K562 (cell line): ENCODE results near the gene COL24A1. TPM values are rescaled to one million over a fixed set of nuclear protein-coding genes. Genes with fewer than 3 reads are reported as not detected.

Source experiments
- ATAC-seq: fragments of 200-7000 bp; cut with Tn5 transposase; 3 replicates; pipeline ENCODE4 v1.9.1; 2020; ENCODE audit warnings: moderate library complexity
- BruUV-seq: library from RNA; stranded (reverse); fragments of 400-500 nt; replicated peaks from 2 replicates; lab custom pipeline; 2021; lab: Mats Ljungman, UMichigan
- CTCF ChIA-PET: fragments of 300-600 bp; formaldehyde crosslinking; extraction: SDS; loops from one replicate; lab custom pipeline; 2021; ENCODE audit warnings: low intra/inter-chr PET ratio; lab: Yijun Ruan, JAX
- POLR2A ChIA-PET: fragments of 300-600, 350-650 bp; sonication (Branson Sonifier 250); formaldehyde crosslinking; extraction: SDS; loops from one replicate; lab custom pipeline; 2021; ENCODE audit warnings: antibody characterized with exemption, inconsistent platforms; lab: Yijun Ruan, JAX
- DNase-seq, 4 experiments: peaks; one replicate each; pipeline versions ENCODE4 v3.0.0 to v3.0.0-alpha.2; 2011 to 2018; ENCODE audit warnings: low spot score in 3 of 4, mixed read lengths in 3 of 4; ENCODE audit errors: extremely low read depth in 1 of 4
- FAIRE-seq: peaks from 2 replicates; lab custom pipeline; 2011; peaks lifted over from hg19 to GRCh38; lab: Jason Lieb, UNC
- H2AFZ ChIP-seq: 2 replicates; pipeline ENCODE4 v1.6.0; 2011; ENCODE audit warnings: low read depth, low read length, control low read depth, inconsistent platforms
- H3K27ac ChIP-seq: fragments of 200-600 bp; 3 replicates; pipeline ENCODE4 v1.8.0; 2011; ENCODE audit warnings: low read depth, mild to moderate bottlenecking, control low read depth, inconsistent platforms, low read length, moderate library complexity, mixed read lengths; ENCODE audit errors: extremely low read depth
- H3K27me3 ChIP-seq, 2 experiments: fragments of 300-600 bp in 1 of 2; 2 replicates in 1 of 2; 3 replicates in 1 of 2; pipeline versions ENCODE4 v1.6.0 to v1.8.0; 2011; ENCODE audit warnings: inconsistent platforms in 2 of 2, low read length in 2 of 2, mild to moderate bottlenecking in 1 of 2, mixed read lengths in 1 of 2, moderate library complexity in 1 of 2; ENCODE audit not compliant: control insufficient read depth in 2 of 2, insufficient read depth in 2 of 2
- H3K36me3 ChIP-seq: fragments of 300-600 bp; 3 replicates; pipeline ENCODE4 v1.8.0; 2011; ENCODE audit warnings: mild to moderate bottlenecking, low read length, inconsistent platforms; ENCODE audit not compliant: control insufficient read depth, insufficient read depth
- H3K4me1 ChIP-seq, 2 experiments: fragments of 200-600 bp in 1 of 2; replicated peaks in 1 of 2; 2 replicates in 1 of 2; 3 replicates in 1 of 2; pipeline versions ENCODE4 v1.5.1 to v1.8.0; 2011; ENCODE audit warnings: inconsistent platforms in 2 of 2, low read length in 2 of 2, mild to moderate bottlenecking in 1 of 2, mixed read lengths in 1 of 2, moderate library complexity in 1 of 2; ENCODE audit not compliant: control insufficient read depth in 2 of 2, insufficient read depth in 2 of 2
- H3K4me2 ChIP-seq: 2 replicates; pipeline ENCODE4 v1.6.1; 2011; ENCODE audit warnings: low read length, control low read depth, inconsistent platforms, mixed read lengths; ENCODE audit not compliant: insufficient read depth
- H3K4me3 ChIP-seq: fragments of 200-600 bp; sonication (generic), shearing (Covaris generic); 2 replicates; pipeline ENCODE4 v1.5.1; 2016; ENCODE audit warnings: control low read depth, inconsistent platforms
- H3K79me2 ChIP-seq: fragments of 200-600 bp; 3 replicates; pipeline ENCODE4 v1.8.0; 2011; ENCODE audit warnings: low read length, inconsistent platforms; ENCODE audit not compliant: control insufficient read depth, insufficient read depth
- H3K9ac ChIP-seq, 2 experiments: 2 replicates each; pipeline versions ENCODE4 v1.6.0 to v1.6.1; 2011; ENCODE audit warnings: low read depth in 2 of 2, low read length in 2 of 2, control low read depth in 1 of 2, inconsistent platforms in 1 of 2, mild to moderate bottlenecking in 1 of 2, mixed read lengths in 1 of 2; ENCODE audit not compliant: insufficient read depth in 1 of 2
- H3K9me1 ChIP-seq: one replicate; pipeline ENCODE4 v1.6.0; 2011; ENCODE audit warnings: inconsistent platforms, mild to moderate bottlenecking, low read length, moderate library complexity; ENCODE audit not compliant: control insufficient read depth, insufficient read depth
- H3K9me3 ChIP-seq: replicated peaks from 2 replicates; pipeline ENCODE4 v1.5.1; 2011; ENCODE audit warnings: low read depth, low read length, inconsistent platforms; ENCODE audit not compliant: control insufficient read depth, insufficient read depth
- H4K20me1 ChIP-seq: replicated peaks from 2 replicates; pipeline ENCODE4 v1.6.1; 2011; ENCODE audit warnings: low read length, inconsistent platforms, mixed read lengths; ENCODE audit not compliant: control insufficient read depth, insufficient read depth
- ETV6 ChIP-seq, 3 experiments: fragments of 150-350 bp in 1 of 3; sonication (generic) in 1 of 3; formaldehyde crosslinking in 1 of 3; IDR thresholded peaks; 2 replicates each; pipeline versions ENCODE4 v1.6.1 to v1.8.0; 2014 to 2022; ENCODE audit warnings: borderline replicate concordance in 2 of 3, low read depth in 2 of 3, antibody characterized with exemption in 1 of 3, low read length in 1 of 3, mild to moderate bottlenecking in 1 of 3, missing genetic modification reagents in 1 of 3
- FOXJ2 ChIP-seq: fragments of 200-800 bp; sonication (Bioruptor generic); IDR thresholded peaks from 2 replicates; pipeline ENCODE4 v1.6.1; 2016; ENCODE audit warnings: missing genetic modification characterization, missing compliant biosample characterization
- SLC30A9 ChIP-seq: fragments of 250-450 bp; sonication (Bioruptor Pico); IDR thresholded peaks from 2 replicates; pipeline ENCODE4 v1.8.0; 2022; ENCODE audit warnings: mild to moderate bottlenecking, moderate library complexity
- STAT5A ChIP-seq: IDR thresholded peaks from 2 replicates; pipeline ENCODE4 v1.6.1; 2012; ENCODE audit warnings: low read length, inconsistent platforms, borderline replicate concordance
- ZKSCAN3 ChIP-seq: fragments of 250-450 bp; sonication (Bioruptor Pico); IDR thresholded peaks from 2 replicates; pipeline ENCODE4 v1.4.0; 2020
- ZNF124 ChIP-seq: sonication (generic); formaldehyde crosslinking; IDR thresholded peaks from 2 replicates; pipeline ENCODE4 v1.8.1; 2022; ENCODE audit warnings: missing genetic modification reagents
- ZNF282 ChIP-seq: sonication (generic); formaldehyde crosslinking; IDR thresholded peaks from 2 replicates; pipeline ENCODE4 v1.8.1; 2023; ENCODE audit warnings: missing genetic modification reagents
- in situ Hi-C: fragments of 300-500 bp; cut with MboI; formaldehyde crosslinking; loops from 4 replicates; pipeline ENCODE4 v1.15.0; 2018; ENCODE audit warnings: inconsistent platforms, mixed read lengths
- intact Hi-C: fragments of 100-400 bp; cut with micrococcal nuclease; formaldehyde crosslinking; loops from 2 replicates; pipeline ENCODE4 v1.14.2; 2022
- polyA plus RNA-seq, 8 experiments: library from polyadenylated mRNA; depleted of rRNA in 4 of 8; stranded (reverse) in 5 of 8; unstranded in 3 of 8; fragments of >200 nt; fragmentation: Nextera tagmentation in 2 of 8; fragmentation: Illumina TruSeq in 1 of 8; extraction: Ambion mirVana in 2 of 8; extraction: Trizol in 1 of 8; gene quantifications; 2 replicates each; pipeline versions ENCODE4 v1.2.1 to v1.2.3, GENCODE V29; 2011 to 2014; ENCODE audit warnings: inconsistent platforms in 1 of 8, missing spikeins in 1 of 8
- total RNA-seq, 7 experiments: library from RNA; depleted of rRNA in 6 of 7; stranded (reverse); fragments of >200 nt in 6 of 7; fragmentation: Illumina TruSeq in 2 of 7; extraction: Trizol in 2 of 7; gene quantifications; 2 replicates each; pipeline versions ENCODE4 v1.2.1 to v1.2.3, GENCODE V29; 2011 to 2021; ENCODE audit warnings: low replicate concordance in 1 of 7
- TF ChIP-seq, protein P1 (sequence below): sonication (generic); IDR thresholded peaks from 2 replicates; pipeline ENCODE4 v1.6.1; 2016

Gene COL24A1
- total and polyA plus RNA-seq, 9 of the 15 experiments (the other 6 are each of a cell fraction or from before 2014, with no cell fraction given): 0.01 to 0.06 (median 0.03) TPM; not detected in 2

DNA sequence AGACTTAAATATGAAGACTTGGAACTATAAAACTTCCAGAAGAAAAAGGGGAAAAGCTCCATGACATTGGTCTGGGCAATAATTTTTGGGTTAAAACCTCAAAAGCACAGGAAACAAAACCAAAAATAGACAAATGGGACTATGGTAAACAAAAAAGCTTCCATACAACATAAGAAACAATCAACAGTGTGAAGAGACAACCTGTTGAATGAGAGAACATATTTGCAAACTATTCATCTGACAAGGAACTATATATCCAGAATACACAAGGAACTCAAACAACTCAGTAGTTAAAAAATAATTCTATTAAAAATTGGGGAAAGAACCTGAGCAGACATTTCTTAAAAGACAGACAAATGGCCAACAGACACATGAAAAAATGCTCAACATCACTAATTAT lies 255.7 kb downstream of the COL24A1 start:
- TF ChIP-seq FOXJ2 (tag) (no peak), ZKSCAN3 (CRISPR knock-in tag) (no peak), ZNF282 (CRISPR knock-in tag) (no peak), ETV6 (IDR thresholded peaks at IDR 0.05; ENCODE audit: borderline replicate concordance in 1 of 2, low read depth in 2 of 2, low read length in 1 of 2) (no peak), ETV6 (CRISPR knock-in tag; IDR thresholded peaks at IDR 0.05; ENCODE audit: borderline replicate concordance) (no peak), SLC30A9 (CRISPR knock-in tag) (no peak), STAT5A (no peak), ZNF124 (CRISPR knock-in tag) (no peak)
- TF ChIP-seq, protein P1, sequence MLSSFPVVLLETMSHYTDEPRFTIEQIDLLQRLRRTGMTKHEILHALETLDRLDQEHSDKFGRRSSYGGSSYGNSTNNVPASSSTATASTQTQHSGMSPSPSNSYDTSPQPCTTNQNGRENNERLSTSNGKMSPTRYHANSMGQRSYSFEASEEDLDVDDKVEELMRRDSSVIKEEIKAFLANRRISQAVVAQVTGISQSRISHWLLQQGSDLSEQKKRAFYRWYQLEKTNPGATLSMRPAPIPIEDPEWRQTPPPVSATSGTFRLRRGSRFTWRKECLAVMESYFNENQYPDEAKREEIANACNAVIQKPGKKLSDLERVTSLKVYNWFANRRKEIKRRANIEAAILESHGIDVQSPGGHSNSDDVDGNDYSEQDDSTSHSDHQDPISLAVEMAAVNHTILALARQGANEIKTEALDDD: no peak
- POLR2A ChIA-PET: no interaction called here
- Histone ChIP-seq H3K9me3 (no peaks in the 10 kb centered on the region), H3K4me1 (no peaks in the 10 kb centered on the region), H3K4me2 (no peak overlapping the region), H3K36me3 (no peaks in the 10 kb centered on the region), H3K27ac (no peak overlapping the region), H3K4me3 (no peak overlapping the region), H3K79me2 (no peaks in the 10 kb centered on the region), H3K27me3 (no peaks in the 10 kb centered on the region), H3K9me1 (no peaks in the 10 kb centered on the region), H3K9ac (no peak overlapping the region), H4K20me1 (no peaks in the 10 kb centered on the region), H2AFZ (no peak overlapping the region)
- intact Hi-C loops (no loop called here), in situ Hi-C loops (no loop called here)
- CTCF ChIA-PET: no interaction called here
- FAIRE-seq (no peak), ATAC-seq (no peak), DNase-seq (no peak)
- BruUV-seq: no TSS peak
